Measurements from ENCODE around the gene NDUFA6.
A peak's percentile ranks its signal among the peaks of the same experiment; 100 is the strongest.

Gene NDUFA6

DNA sequence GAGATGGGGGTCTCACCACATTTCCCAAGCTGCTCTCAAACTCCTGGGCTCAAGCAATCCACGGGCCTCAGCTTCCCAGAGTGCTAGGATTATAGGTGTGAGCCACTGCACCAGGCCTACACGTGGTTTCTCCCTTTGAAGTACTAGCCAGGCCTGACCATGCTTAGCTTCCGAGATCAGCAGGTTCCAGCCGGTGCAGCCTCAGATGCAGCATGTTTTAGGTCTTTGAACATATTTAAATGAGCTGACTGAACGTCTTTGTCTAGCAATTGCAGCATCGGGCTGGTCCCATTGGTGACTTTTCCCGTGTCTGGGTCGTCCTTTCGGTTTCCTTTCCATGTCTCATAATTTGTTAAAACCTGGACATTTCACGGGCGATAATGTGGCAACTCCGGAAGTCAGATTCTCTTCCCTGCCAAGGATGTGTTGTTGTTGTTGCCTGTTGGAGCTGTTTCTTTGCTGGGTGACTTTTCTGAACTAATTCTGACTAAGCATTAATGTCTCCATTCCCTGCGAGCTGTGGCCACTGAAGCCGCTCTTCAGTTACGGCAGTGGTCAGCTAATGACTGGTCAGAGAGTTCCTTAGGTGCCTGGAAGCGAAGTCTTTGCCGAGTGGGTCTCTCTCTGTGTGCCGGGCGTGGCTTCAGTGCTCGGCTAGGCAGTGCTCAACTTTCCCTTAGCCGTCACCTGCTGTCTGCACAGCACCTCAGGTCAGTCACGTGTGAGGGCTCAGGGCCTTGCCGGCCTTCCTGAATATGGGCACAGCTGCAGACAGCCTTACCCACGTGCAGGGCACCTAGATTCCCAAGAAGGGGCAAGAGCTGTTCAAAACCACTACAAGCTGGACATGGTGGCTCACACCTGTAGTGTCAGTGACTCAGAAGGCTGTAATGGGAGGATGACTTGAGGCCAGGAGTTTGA lies 43.8 kb upstream of the NDUFA6 start:
- peaks cover 0 to 7% of the 10 kb centered on the region in 2 experiments; a peak in 1 of 3 replicates for H3K36me3 ChIP-seq (ENCODE audit: control insufficient read depth in 2 of 2, insufficient read depth in 1 of 2, low read length in 2 of 2)
- ChIA-PET POLR2A (no interaction called here), CTCF (interaction anchor here (0.6 to 0.9 kb wide), 4 partner anchors 24 to 389 kb away, joined by 3 to 8 read pairs (median 3); partner anchors contain the start of gene NDUFA6)
- no peaks in the 10 kb centered on the region for H3K9me3 ChIP-seq (ENCODE audit: control insufficient read depth, insufficient read depth, low read depth, low read length)
- no peak overlapping the region for H3K27ac ChIP-seq (ENCODE audit: extremely low read depth, low read depth, low read length)
- no peaks in the 10 kb centered on the region for H3K4me1 ChIP-seq (ENCODE audit: control insufficient read depth, insufficient read depth, low read length)
- H3K4me3 ChIP-seq (ENCODE audit: low read depth, low read length) = no peak overlapping the region
- TF ChIP-seq KLF9 (tag by site-specific recombination; IDR thresholded peaks at IDR 0.05; ENCODE audit: low read depth) (no peak), ZNF670 (tag by site-specific recombination; IDR thresholded peaks at IDR 0.05; ENCODE audit: low read depth) (no peak), ZNF10 (tag by site-specific recombination; IDR thresholded peaks at IDR 0.05) (no peak), ZNF626 (tag by site-specific recombination; IDR thresholded peaks at IDR 0.05) (no peak)
- TF ChIP-seq, protein P1, sequence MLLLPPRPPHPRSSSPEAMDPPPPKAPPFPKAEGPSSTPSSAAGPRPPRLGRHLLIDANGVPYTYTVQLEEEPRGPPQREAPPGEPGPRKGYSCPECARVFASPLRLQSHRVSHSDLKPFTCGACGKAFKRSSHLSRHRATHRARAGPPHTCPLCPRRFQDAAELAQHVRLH (tag by site-specific recombination; IDR thresholded peaks at IDR 0.05) = no peak
- TF ChIP-seq, protein P2, sequence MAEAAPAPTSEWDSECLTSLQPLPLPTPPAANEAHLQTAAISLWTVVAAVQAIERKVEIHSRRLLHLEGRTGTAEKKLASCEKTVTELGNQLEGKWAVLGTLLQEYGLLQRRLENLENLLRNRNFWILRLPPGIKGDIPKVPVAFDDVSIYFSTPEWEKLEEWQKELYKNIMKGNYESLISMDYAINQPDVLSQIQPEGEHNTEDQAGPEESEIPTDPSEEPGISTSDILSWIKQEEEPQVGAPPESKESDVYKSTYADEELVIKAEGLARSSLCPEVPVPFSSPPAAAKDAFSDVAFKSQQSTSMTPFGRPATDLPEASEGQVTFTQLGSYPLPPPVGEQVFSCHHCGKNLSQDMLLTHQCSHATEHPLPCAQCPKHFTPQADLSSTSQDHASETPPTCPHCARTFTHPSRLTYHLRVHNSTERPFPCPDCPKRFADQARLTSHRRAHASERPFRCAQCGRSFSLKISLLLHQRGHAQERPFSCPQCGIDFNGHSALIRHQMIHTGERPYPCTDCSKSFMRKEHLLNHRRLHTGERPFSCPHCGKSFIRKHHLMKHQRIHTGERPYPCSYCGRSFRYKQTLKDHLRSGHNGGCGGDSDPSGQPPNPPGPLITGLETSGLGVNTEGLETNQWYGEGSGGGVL (tag by site-specific recombination; IDR thresholded peaks at IDR 0.05) = no peak
- TF ChIP-seq, protein P3, sequence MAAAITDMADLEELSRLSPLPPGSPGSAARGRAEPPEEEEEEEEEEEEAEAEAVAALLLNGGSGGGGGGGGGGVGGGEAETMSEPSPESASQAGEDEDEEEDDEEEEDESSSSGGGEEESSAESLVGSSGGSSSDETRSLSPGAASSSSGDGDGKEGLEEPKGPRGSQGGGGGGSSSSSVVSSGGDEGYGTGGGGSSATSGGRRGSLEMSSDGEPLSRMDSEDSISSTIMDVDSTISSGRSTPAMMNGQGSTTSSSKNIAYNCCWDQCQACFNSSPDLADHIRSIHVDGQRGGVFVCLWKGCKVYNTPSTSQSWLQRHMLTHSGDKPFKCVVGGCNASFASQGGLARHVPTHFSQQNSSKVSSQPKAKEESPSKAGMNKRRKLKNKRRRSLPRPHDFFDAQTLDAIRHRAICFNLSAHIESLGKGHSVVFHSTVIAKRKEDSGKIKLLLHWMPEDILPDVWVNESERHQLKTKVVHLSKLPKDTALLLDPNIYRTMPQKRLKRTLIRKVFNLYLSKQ (tag by site-specific recombination; IDR thresholded peaks at IDR 0.05; ENCODE audit: borderline replicate concordance) = no peak
- TF ChIP-seq, protein P4, sequence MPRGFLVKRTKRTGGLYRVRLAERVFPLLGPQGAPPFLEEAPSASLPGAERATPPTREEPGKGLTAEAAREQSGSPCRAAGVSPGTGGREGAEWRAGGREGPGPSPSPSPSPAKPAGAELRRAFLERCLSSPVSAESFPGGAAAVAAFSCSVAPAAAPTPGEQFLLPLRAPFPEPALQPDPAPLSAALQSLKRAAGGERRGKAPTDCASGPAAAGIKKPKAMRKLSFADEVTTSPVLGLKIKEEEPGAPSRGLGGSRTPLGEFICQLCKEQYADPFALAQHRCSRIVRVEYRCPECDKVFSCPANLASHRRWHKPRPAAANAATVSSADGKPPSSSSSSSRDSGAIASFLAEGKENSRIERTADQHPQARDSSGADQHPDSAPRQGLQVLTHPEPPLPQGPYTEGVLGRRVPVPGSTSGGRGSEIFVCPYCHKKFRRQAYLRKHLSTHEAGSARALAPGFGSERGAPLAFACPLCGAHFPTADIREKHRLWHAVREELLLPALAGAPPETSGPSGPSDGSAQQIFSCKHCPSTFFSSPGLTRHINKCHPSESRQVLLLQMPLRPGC (tag by site-specific recombination; IDR thresholded peaks at IDR 0.05) = no peak

DNA sequence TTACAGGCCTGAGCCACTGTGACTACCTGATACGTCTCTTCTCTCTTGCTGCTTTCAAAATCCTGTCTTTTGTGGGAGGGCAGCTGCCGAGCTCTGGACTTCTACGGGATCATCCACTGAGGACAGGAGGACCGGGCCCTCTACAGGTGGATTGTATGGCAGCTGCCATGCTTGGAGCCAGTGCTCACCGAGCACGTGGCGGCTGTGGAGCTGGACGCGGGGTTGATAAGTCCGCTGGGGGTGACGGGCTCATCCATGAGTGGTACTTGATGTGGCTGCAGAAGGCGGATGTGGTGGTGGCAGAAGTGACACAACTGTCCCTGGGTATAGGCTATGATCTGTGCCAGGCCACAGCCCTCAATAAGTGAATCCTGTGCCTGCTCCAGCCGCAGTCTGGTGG lies 41.9 kb upstream of the NDUFA6 start:
- Histone ChIP-seq H3K4me1 (ENCODE audit: control insufficient read depth, insufficient read depth, low read length) (no peaks in the 10 kb centered on the region), H3K4me3 (ENCODE audit: low read depth, low read length) (no peak overlapping the region), H3K36me3 (ENCODE audit: control insufficient read depth in 2 of 2, insufficient read depth in 1 of 2, low read length in 2 of 2) (no peaks in the 10 kb centered on the region), H3K9me3 (ENCODE audit: control insufficient read depth, insufficient read depth, low read depth, low read length) (no peaks in the 10 kb centered on the region), H3K27ac (ENCODE audit: extremely low read depth, low read depth, low read length) (no peak overlapping the region)
- CTCF ChIA-PET = interaction anchor here (0.5 to 0.6 kb wide), 3 partner anchors 42 to 164 kb away, joined by 3 read pairs; no protein-coding TSS in a partner anchor
- POLR2A ChIA-PET = interaction anchor here (1.0 kb wide), 1 partner anchor 42 kb away, joined by 5 read pairs; the partner anchor contains the start of gene NDUFA6
- TF ChIP-seq, protein P5, sequence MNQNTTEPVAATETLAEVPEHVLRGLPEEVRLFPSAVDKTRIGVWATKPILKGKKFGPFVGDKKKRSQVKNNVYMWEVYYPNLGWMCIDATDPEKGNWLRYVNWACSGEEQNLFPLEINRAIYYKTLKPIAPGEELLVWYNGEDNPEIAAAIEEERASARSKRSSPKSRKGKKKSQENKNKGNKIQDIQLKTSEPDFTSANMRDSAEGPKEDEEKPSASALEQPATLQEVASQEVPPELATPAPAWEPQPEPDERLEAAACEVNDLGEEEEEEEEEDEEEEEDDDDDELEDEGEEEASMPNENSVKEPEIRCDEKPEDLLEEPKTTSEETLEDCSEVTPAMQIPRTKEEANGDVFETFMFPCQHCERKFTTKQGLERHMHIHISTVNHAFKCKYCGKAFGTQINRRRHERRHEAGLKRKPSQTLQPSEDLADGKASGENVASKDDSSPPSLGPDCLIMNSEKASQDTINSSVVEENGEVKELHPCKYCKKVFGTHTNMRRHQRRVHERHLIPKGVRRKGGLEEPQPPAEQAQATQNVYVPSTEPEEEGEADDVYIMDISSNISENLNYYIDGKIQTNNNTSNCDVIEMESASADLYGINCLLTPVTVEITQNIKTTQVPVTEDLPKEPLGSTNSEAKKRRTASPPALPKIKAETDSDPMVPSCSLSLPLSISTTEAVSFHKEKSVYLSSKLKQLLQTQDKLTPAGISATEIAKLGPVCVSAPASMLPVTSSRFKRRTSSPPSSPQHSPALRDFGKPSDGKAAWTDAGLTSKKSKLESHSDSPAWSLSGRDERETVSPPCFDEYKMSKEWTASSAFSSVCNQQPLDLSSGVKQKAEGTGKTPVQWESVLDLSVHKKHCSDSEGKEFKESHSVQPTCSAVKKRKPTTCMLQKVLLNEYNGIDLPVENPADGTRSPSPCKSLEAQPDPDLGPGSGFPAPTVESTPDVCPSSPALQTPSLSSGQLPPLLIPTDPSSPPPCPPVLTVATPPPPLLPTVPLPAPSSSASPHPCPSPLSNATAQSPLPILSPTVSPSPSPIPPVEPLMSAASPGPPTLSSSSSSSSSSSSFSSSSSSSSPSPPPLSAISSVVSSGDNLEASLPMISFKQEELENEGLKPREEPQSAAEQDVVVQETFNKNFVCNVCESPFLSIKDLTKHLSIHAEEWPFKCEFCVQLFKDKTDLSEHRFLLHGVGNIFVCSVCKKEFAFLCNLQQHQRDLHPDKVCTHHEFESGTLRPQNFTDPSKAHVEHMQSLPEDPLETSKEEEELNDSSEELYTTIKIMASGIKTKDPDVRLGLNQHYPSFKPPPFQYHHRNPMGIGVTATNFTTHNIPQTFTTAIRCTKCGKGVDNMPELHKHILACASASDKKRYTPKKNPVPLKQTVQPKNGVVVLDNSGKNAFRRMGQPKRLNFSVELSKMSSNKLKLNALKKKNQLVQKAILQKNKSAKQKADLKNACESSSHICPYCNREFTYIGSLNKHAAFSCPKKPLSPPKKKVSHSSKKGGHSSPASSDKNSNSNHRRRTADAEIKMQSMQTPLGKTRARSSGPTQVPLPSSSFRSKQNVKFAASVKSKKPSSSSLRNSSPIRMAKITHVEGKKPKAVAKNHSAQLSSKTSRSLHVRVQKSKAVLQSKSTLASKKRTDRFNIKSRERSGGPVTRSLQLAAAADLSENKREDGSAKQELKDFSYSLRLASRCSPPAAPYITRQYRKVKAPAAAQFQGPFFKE (tag by site-specific recombination; IDR thresholded peaks at IDR 0.05; ENCODE audit: borderline replicate concordance) = no peak
- 0 out of 2 replicates have a peak, but pooled peaks have one; percentile 22 for TF ChIP-seq SCRT2 (tag by site-specific recombination; IDR thresholded peaks at IDR 0.05)
